HepG2 (cell line): ENCODE data around the gene SV2A. TPM values are rescaled to one million over a fixed set of nuclear protein-coding genes. Genes with fewer than 3 reads are reported as not detected.

Source experiments
- ARHGAP35 ChIP-seq: sonication (generic); formaldehyde crosslinking; IDR thresholded peaks from 2 replicates; pipeline ENCODE4 v1.9.0; 2022; ENCODE audit warnings: mild to moderate bottlenecking, inconsistent platforms, moderate library complexity, missing genetic modification reagents, borderline replicate concordance
- FOSL2 ChIP-seq: sonication (generic); formaldehyde crosslinking; IDR thresholded peaks from 2 replicates; pipeline ENCODE4 v1.4.0; 2020; ENCODE audit warnings: missing genetic modification reagents
- KMT2B ChIP-seq: IDR thresholded peaks from 2 replicates; pipeline ENCODE4 v1.6.1; 2016; ENCODE audit warnings: missing genetic modification reagents, missing compliant biosample characterization
- ZMAT3 ChIP-seq: sonication (generic); formaldehyde crosslinking; conservative IDR thresholded peaks from 2 replicates; pipeline ENCODE4 v1.7.0; 2021; ENCODE audit warnings: missing genetic modification reagents
- ZNF883 ChIP-seq: sonication (generic); formaldehyde crosslinking; IDR thresholded peaks from 2 replicates; pipeline ENCODE4 v1.5.1; 2020; ENCODE audit warnings: mild to moderate bottlenecking, missing genetic modification reagents; ENCODE audit errors: not compliant biosample characterization
- polyA plus RNA-seq, 8 experiments: library from polyadenylated mRNA; depleted of rRNA in 3 of 8; stranded (reverse) in 7 of 8; unstranded in 1 of 8; fragments of >200 nt; fragmentation: Illumina TruSeq in 4 of 8; extraction: Trizol in 4 of 8; gene quantifications; 2 replicates each; pipeline versions ENCODE4 v1.2.1 to v1.2.3, GENCODE V29; 2011 to 2016; ENCODE audit warnings: low read depth in 4 of 8, missing spikeins in 1 of 8, mixed read lengths in 1 of 8; ENCODE audit not compliant: insufficient read depth in 1 of 8
- total RNA-seq, 5 experiments: library from RNA; depleted of rRNA; stranded (reverse); fragments of >200 nt; fragmentation: Illumina TruSeq; extraction: Trizol; gene quantifications; 2 replicates each; pipeline ENCODE4 v1.2.3, GENCODE V29; 2016; ENCODE audit warnings: low read depth in 1 of 5
- TF ChIP-seq, protein P1 (sequence below): sonication (generic); formaldehyde crosslinking; IDR thresholded peaks from 2 replicates; pipeline ENCODE4 v1.4.0; 2020; ENCODE audit warnings: low read depth, missing genetic modification reagents
- TF ChIP-seq, protein P2 (sequence below): sonication (generic); formaldehyde crosslinking; IDR thresholded peaks from 2 replicates; pipeline ENCODE4 v1.4.0; 2020; ENCODE audit warnings: missing genetic modification reagents, low read depth, mild to moderate bottlenecking, borderline replicate concordance
- TF ChIP-seq, protein P3 (sequence below): sonication (generic); formaldehyde crosslinking; IDR thresholded peaks from 2 replicates; pipeline ENCODE4 v1.9.0; 2021; ENCODE audit warnings: missing genetic modification reagents, mild to moderate bottlenecking, borderline replicate concordance

The SV2A gene
- total and polyA plus RNA-seq, 2 of the 13 experiments (the other 11 are each of a cell fraction or from before 2014, with no cell fraction given): 0.84 to 1.9 TPM

DNA sequence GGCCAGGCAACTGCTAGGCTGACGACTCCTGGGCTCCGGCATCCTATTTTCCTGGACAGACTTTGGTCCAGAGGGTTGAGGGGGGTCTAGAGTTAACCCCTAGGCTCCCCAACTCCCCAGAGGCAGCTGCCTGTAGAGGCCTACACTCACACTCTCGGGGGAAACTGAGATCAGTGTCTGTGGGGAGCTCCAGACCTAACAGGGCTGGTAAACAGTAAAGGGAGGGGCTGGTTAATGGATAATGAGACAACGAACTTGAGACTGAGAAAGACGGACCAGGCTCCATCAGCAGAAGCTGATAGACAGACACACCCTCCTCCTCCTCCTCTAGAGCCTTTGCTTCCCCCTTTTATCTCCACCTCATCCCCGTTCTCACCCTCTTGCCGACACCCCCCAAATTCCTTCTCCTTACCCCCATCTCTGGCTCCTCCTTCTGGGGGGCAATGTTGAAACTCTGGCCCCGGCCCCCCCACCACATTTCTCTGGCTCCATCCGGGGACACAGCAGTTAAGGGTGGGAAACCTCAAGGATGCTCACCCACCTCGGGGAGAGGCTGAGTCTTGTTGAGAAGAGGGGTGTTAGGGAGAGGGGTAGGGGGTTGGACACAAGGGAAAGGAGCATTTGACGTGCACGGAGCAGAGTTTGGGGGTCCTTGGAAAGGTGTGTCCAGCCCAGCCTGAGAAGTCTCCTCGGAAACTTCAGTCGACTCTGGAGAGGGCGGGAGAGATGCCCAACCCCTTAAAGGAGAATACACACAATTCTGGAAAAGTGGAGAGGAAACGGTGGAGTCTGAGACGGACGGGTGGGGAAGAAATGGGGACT, 18.7 kb upstream of the SV2A start, which contains the start of gene MTMR11 (continued):
- TF ChIP-seq, protein P1, sequence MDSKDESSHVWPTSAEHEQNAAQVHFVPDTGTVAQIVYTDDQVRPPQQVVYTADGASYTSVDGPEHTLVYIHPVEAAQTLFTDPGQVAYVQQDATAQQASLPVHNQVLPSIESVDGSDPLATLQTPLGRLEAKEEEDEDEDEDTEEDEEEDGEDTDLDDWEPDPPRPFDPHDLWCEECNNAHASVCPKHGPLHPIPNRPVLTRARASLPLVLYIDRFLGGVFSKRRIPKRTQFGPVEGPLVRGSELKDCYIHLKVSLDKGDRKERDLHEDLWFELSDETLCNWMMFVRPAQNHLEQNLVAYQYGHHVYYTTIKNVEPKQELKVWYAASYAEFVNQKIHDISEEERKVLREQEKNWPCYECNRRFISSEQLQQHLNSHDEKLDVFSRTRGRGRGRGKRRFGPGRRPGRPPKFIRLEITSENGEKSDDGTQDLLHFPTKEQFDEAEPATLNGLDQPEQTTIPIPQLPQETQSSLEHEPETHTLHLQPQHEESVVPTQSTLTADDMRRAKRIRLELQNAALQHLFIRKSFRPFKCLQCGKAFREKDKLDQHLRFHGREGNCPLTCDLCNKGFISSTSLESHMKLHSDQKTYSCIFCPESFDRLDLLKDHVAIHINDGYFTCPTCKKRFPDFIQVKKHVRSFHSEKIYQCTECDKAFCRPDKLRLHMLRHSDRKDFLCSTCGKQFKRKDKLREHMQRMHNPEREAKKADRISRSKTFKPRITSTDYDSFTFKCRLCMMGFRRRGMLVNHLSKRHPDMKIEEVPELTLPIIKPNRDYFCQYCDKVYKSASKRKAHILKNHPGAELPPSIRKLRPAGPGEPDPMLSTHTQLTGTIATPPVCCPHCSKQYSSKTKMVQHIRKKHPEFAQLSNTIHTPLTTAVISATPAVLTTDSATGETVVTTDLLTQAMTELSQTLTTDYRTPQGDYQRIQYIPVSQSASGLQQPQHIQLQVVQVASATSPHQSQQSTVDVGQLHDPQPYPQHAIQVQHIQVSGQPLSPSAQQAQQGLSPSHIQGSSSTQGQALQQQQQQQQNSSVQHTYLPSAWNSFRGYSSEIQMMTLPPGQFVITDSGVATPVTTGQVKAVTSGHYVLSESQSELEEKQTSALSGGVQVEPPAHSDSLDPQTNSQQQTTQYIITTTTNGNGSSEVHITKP: no peak
- TF ChIP-seq, protein P2, sequence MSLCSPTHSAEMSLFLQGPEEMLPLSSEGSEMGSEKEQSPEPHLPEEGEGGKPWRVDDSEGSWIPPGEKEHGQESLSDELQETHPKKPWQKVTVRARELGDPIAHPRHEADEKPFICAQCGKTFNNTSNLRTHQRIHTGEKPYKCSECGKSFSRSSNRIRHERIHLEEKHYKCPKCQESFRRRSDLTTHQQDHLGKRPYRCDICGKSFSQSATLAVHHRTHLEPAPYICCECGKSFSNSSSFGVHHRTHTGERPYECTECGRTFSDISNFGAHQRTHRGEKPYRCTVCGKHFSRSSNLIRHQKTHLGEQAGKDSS (CRISPR knock-in tag): no peak
- TF ChIP-seq, protein P3, sequence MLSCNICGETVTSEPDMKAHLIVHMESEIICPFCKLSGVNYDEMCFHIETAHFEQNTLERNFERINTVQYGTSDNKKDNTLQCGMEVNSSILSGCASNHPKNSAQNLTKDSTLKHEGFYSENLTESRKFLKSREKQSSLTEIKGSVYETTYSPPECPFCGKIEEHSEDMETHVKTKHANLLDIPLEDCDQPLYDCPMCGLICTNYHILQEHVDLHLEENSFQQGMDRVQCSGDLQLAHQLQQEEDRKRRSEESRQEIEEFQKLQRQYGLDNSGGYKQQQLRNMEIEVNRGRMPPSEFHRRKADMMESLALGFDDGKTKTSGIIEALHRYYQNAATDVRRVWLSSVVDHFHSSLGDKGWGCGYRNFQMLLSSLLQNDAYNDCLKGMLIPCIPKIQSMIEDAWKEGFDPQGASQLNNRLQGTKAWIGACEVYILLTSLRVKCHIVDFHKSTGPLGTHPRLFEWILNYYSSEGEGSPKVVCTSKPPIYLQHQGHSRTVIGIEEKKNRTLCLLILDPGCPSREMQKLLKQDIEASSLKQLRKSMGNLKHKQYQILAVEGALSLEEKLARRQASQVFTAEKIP (CRISPR knock-in tag): no peak
- TF ChIP-seq ARHGAP35 (CRISPR knock-in tag) (no peak), ZNF883 (CRISPR knock-in tag) (no peak), FOSL2 (CRISPR knock-in tag) (0 out of 2 replicates have a peak, but pooled peaks have one; percentile 21), ZMAT3 (CRISPR knock-in tag) (no peak), KMT2B (CRISPR knock-in tag) (no peak)
